CD4-positive, alpha-beta T cell treated with Interleukin-15 for 4 hours (primary cell): Measurements from ENCODE around the gene DENND1A.

Experiments
- DNase-seq: peaks from one replicate; pipeline ENCODE4 v3.0.0-alpha.2; 2020; ENCODE audit warnings: low spot score

Gene DENND1A

GRCh38 chr9:123723135-123723875, 206.6 kb downstream of the DENND1A start:
- no peak for DNase-seq

- DNase-seq = no peak
These were observed 207.5 kb downstream of the DENND1A start for GRCh38 chr9:123722378-123722777.

- DNase-seq = no peak
These were observed 211.7 kb downstream of the DENND1A start for GRCh38 chr9:123718188-123718587.

- no peak for DNase-seq
These were observed 212.2 kb downstream of the DENND1A start for GRCh38 chr9:123717581-123718175.

- DNase-seq = no peak
These were observed 213.5 kb downstream of the DENND1A start for GRCh38 chr9:123716339-123716945.

- DNase-seq = no peak
These were observed 214.7 kb downstream of the DENND1A start for GRCh38 chr9:123715258-123715657.

- DNase-seq = no peak
These were observed 216.6 kb downstream of the DENND1A start for GRCh38 chr9:123713282-123713681.

- no peak for DNase-seq
These were observed 217.5 kb downstream of the DENND1A start for GRCh38 chr9:123712399-123712798.

- DNase-seq = no peak
These were observed 219.6 kb downstream of the DENND1A start for GRCh38 chr9:123710299-123710698.

GRCh38 chr9:123702483-123702882, 227.4 kb downstream of the DENND1A start:
- no peak for DNase-seq

- no peak for DNase-seq
These were observed 232.2 kb downstream of the DENND1A start for GRCh38 chr9:123697686-123698085.

- DNase-seq = no peak
These were observed 233.4 kb downstream of the DENND1A start for GRCh38 chr9:123696476-123696875.

GRCh38 chr9:123695386-123695785, 234.5 kb downstream of the DENND1A start:
- no peak for DNase-seq

GRCh38 chr9:123691765-123692303, 238.1 kb downstream of the DENND1A start:
- DNase-seq = no peak

- no peak for DNase-seq
These were observed 240.1 kb downstream of the DENND1A start for GRCh38 chr9:123689701-123690428.

GRCh38 chr9:123687246-123687751, 242.6 kb downstream of the DENND1A start:
- no peak for DNase-seq

- no peak for DNase-seq
These were observed 243.1 kb downstream of the DENND1A start for GRCh38 chr9:123686829-123687192.

GRCh38 chr9:123686131-123686828, 243.6 kb downstream of the DENND1A start:
- no peak for DNase-seq

GRCh38 chr9:123685489-123686083, 244.3 kb downstream of the DENND1A start:
- DNase-seq = no peak

- no peak for DNase-seq
These were observed 245.4 kb downstream of the DENND1A start for GRCh38 chr9:123684393-123685149.
